GM23338 (cell line): Measurements from ENCODE around the gene MCMBP. TPM values are rescaled to one million over a fixed set of nuclear protein-coding genes. Genes with fewer than 3 reads are reported as not detected.

Source experiments
- ATAC-seq: fragments of 200-7000 bp; cut with Tn5 transposase; 3 replicates; pipeline ENCODE4 v1.9.1; 2020
- DNase-seq: peaks from one replicate; pipeline ENCODE4 v3.0.0-alpha.2; 2015; ENCODE audit warnings: low spot score
- H2AFZ ChIP-seq: fragments of 200-600 bp; sonication (generic); 2 replicates; pipeline ENCODE4 v1.8.0; 2016; ENCODE audit warnings: antibody characterized with exemption, mild to moderate bottlenecking, moderate library complexity
- H3F3A ChIP-seq: fragments of 200-600 bp; sonication (generic); replicated peaks from 2 replicates; pipeline ENCODE4 v1.8.0; 2017; ENCODE audit warnings: antibody characterized with exemption, mixed run types, low read depth
- H3K27ac ChIP-seq: fragments of 200-600 bp; sonication (generic); 2 replicates; pipeline ENCODE4 v1.6.1; 2016; ENCODE audit warnings: low read depth
- H3K27me3 ChIP-seq: fragments of 200-600 bp; sonication (generic); 2 replicates; pipeline ENCODE4 v1.8.0; 2016; ENCODE audit warnings: mild to moderate bottlenecking, mixed run types, moderate library complexity; ENCODE audit not compliant: insufficient read depth
- H3K36me3 ChIP-seq: fragments of 200-600 bp; sonication (generic); 2 replicates; pipeline ENCODE4 v1.8.0; 2016; ENCODE audit warnings: mild to moderate bottlenecking; ENCODE audit not compliant: insufficient read depth
- H3K4me1 ChIP-seq: fragments of 200-600 bp; sonication (generic); 2 replicates; pipeline ENCODE4 v1.8.0; 2016; ENCODE audit warnings: mild to moderate bottlenecking, moderate library complexity; ENCODE audit not compliant: insufficient read depth
- H3K4me2 ChIP-seq: fragments of 200-600 bp; sonication (generic); 2 replicates; pipeline ENCODE4 v1.7.1; 2017; ENCODE audit warnings: mixed run types
- H3K4me3 ChIP-seq: fragments of 200-600 bp; sonication (generic); 2 replicates; pipeline ENCODE4 v1.6.1; 2016; ENCODE audit warnings: mixed run types
- H3K79me2 ChIP-seq: fragments of 200-600 bp; sonication (generic); replicated peaks from 2 replicates; pipeline ENCODE4 v1.8.0; 2017; ENCODE audit warnings: mild to moderate bottlenecking; ENCODE audit not compliant: insufficient read depth
- H3K9me2 ChIP-seq: fragments of 200-600 bp; sonication (generic); 2 replicates; pipeline ENCODE4 v1.8.0; 2017; ENCODE audit not compliant: insufficient read depth
- H4K20me1 ChIP-seq: fragments of 200-600 bp; sonication (generic); replicated peaks from 2 replicates; pipeline ENCODE4 v1.8.0; 2017; ENCODE audit warnings: mild to moderate bottlenecking; ENCODE audit not compliant: insufficient read depth
- H3K27ac Mint-ChIP-seq: 2 replicates; pipeline ENCODE4 v1.8.0; 2020; ENCODE audit warnings: inconsistent platforms, mild to moderate bottlenecking, moderate library complexity, mixed read lengths
- H3K27me3 Mint-ChIP-seq: 3 replicates; pipeline ENCODE4 v1.8.0; 2022; ENCODE audit warnings: low read depth, mild to moderate bottlenecking, moderate library complexity, mixed read lengths, inconsistent platforms; ENCODE audit not compliant: insufficient read depth, poor library complexity
- H3K36me3 Mint-ChIP-seq: 3 replicates; pipeline ENCODE4 v1.8.0; 2021; ENCODE audit warnings: low read depth, mild to moderate bottlenecking, inconsistent platforms, moderate library complexity, mixed read lengths
- H3K4me1 Mint-ChIP-seq: 3 replicates; pipeline ENCODE4 v1.8.0; 2020; ENCODE audit warnings: mild to moderate bottlenecking, inconsistent platforms, mixed read lengths
- H3K4me3 Mint-ChIP-seq: 3 replicates; pipeline ENCODE4 v1.8.0; 2021; ENCODE audit warnings: moderate library complexity, mild to moderate bottlenecking, inconsistent platforms, mixed read lengths
- H3K9me3 Mint-ChIP-seq: 3 replicates; pipeline ENCODE4 v1.8.0; 2020; ENCODE audit warnings: moderate library complexity, mild to moderate bottlenecking, inconsistent platforms, mixed read lengths
- CREB1 ChIP-seq: fragments of 250-450 bp; sonication (Bioruptor Pico); IDR thresholded peaks from 2 replicates; pipeline ENCODE4 v1.5.0; 2020; ENCODE audit warnings: low read depth, mild to moderate bottlenecking, moderate library complexity
- CTCF ChIP-seq, 2 experiments: fragments of 200-600 bp in 1 of 2; sonication (generic) in 1 of 2; conservative IDR thresholded peaks; 2 replicates each; pipeline versions ENCODE4 v1.5.1 to v1.6.1; 2016 to 2017; ENCODE audit warnings: antibody characterized with exemption in 2 of 2, low read depth in 2 of 2, mild to moderate bottlenecking in 2 of 2, moderate library complexity in 1 of 2
- EZH2phosphoT487 ChIP-seq: fragments of 200-600 bp; sonication (generic); IDR thresholded peaks from one replicate; pipeline ENCODE4 v1.8.1; 2018; ENCODE audit warnings: antibody characterized with exemption; ENCODE audit not compliant: unreplicated experiment
- JUNB ChIP-seq: IDR thresholded peaks from one replicate; pipeline ENCODE4 v1.6.1; 2016; ENCODE audit warnings: antibody characterized with exemption; ENCODE audit not compliant: unreplicated experiment
- POLR2AphosphoS5 ChIP-seq: IDR thresholded peaks from 2 replicates; pipeline ENCODE4 v1.6.1; 2016; ENCODE audit warnings: antibody characterized with exemption, low read depth
- REST ChIP-seq: IDR thresholded peaks from one replicate; pipeline ENCODE4 v1.6.1; 2018; ENCODE audit warnings: antibody characterized with exemption; ENCODE audit not compliant: unreplicated experiment
- STAT1 ChIP-seq: IDR thresholded peaks from one replicate; pipeline ENCODE4 v1.6.1; 2016; ENCODE audit warnings: antibody characterized with exemption; ENCODE audit not compliant: unreplicated experiment
- ZNF114 ChIP-seq: fragments of 250-450 bp; sonication (Bioruptor Pico); IDR thresholded peaks from 2 replicates; pipeline ENCODE4 v1.5.0; 2020; ENCODE audit warnings: mild to moderate bottlenecking, moderate library complexity
- ZNF331 ChIP-seq: fragments of 250-450 bp; sonication (Bioruptor Pico); IDR thresholded peaks from 2 replicates; pipeline ENCODE4 v1.5.0; 2020; ENCODE audit warnings: low read depth, mild to moderate bottlenecking, moderate library complexity
- ZNF462 ChIP-seq: fragments of 250-450 bp; sonication (Bioruptor Pico); IDR thresholded peaks from 2 replicates; pipeline ENCODE4 v1.5.0; 2020; ENCODE audit warnings: mild to moderate bottlenecking, moderate library complexity
- polyA plus RNA-seq: library from polyadenylated mRNA; unstranded; fragments of >200 nt; fragmentation: Nextera tagmentation; extraction: Ambion mirVana; gene quantifications from 2 replicates; pipeline ENCODE4 v1.2.1, GENCODE V29; 2016
- total RNA-seq: library from RNA; depleted of rRNA; stranded (reverse); fragments of >200 nt; shearing (Covaris generic); gene quantifications from 2 replicates; pipeline ENCODE4 v1.2.3, GENCODE V29; 2014

Gene MCMBP
- total and polyA plus RNA-seq, 2 experiments from 2014 or later: 30.9 to 76.6 TPM

DNA sequence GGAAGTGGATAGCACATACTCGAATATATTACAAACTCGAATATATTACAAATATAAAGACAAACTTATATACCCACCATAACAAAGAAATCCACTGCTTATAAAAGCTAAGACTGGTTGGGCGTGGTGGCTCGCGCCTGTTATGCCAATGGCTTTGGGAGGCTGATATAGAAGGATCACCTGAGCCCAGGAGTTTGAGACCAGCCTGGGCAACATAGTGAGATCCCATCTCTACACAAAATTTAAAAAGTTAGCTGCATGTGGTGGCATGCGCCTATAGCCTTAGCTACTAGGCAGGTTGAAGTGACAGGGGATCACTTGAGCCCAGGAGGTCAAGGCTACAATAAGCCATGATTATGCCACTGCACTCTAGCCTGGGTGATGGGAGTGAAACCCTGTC is 20.4 kb downstream of the MCMBP start:
- Histone ChIP-seq H3K4me1 (no peaks in the 10 kb centered on the region), H3K4me2 (no peak overlapping the region), H3K27ac (no peak overlapping the region), H3K79me2 (peaks cover 3% of the 10 kb centered on the region), H4K20me1 (no peaks in the 10 kb centered on the region), H3K4me3 (no peak overlapping the region), H2AFZ (no peak overlapping the region), H3K27me3 (no peaks in the 10 kb centered on the region), H3F3A (no peaks in the 10 kb centered on the region), H3K9me2 (no peaks in the 10 kb centered on the region), H3K36me3 (peaks cover 24% of the 10 kb centered on the region)
- TF ChIP-seq JUNB: no peak
- DNase-seq: no peak
- H3K4me3 Mint-ChIP-seq: no peak overlapping the region
- no peaks in the 10 kb centered on the region for H3K4me1 Mint-ChIP-seq
- H3K36me3 Mint-ChIP-seq: peaks cover 71% of the 10 kb centered on the region
- no peak overlapping the region for H3K27ac Mint-ChIP-seq
- ATAC-seq: no peak
- peaks cover 1% of the 10 kb centered on the region for H3K27me3 Mint-ChIP-seq
- H3K9me3 Mint-ChIP-seq: no peaks in the 10 kb centered on the region

GRCh38 chr10:119849944-119850343 is 22.7 kb downstream of the MCMBP start:
- no peak overlapping the region for H3K4me3 Mint-ChIP-seq
- Histone ChIP-seq H3K4me1 (no peaks in the 10 kb centered on the region), H4K20me1 (no peaks in the 10 kb centered on the region; the same call in none of the 2 replicates), H2AFZ (no peak overlapping the region), H3K4me2 (no peak overlapping the region), H3K27me3 (no peaks in the 10 kb centered on the region), H3K27ac (no peak overlapping the region), H3K36me3 (peaks cover 39% of the 10 kb centered on the region), H3K4me3 (no peak overlapping the region), H3F3A (no peaks in the 10 kb centered on the region), H3K79me2 (no peaks in the 10 kb centered on the region; the same call in 1 of the 2 replicates), H3K9me2 (no peaks in the 10 kb centered on the region)
- peak overlapping the region; percentile 50 for H3K27ac Mint-ChIP-seq
- DNase-seq: no peak
- no peaks in the 10 kb centered on the region for H3K9me3 Mint-ChIP-seq
- no peaks in the 10 kb centered on the region for H3K4me1 Mint-ChIP-seq
- ATAC-seq: no peak
- H3K36me3 Mint-ChIP-seq: peaks cover 70% of the 10 kb centered on the region
- H3K27me3 Mint-ChIP-seq: peaks cover 1% of the 10 kb centered on the region
- TF ChIP-seq JUNB: no peak
- no peak for TF ChIP-seq ZNF462 (CRISPR knock-in tag)
- TF ChIP-seq REST: no peak
- TF ChIP-seq STAT1: no peak
- TF ChIP-seq POLR2AphosphoS5: no peak
- TF ChIP-seq CREB1 (CRISPR knock-in tag): no peak
- TF ChIP-seq ZNF331: no peak
- no peak for TF ChIP-seq ZNF114 (CRISPR knock-in tag)
- TF ChIP-seq EZH2phosphoT487: no peak
- TF ChIP-seq CTCF (conservative IDR thresholded peaks at IDR 0.05; ENCODE audit: low read depth in 2 of 2): no peak
